K562 (cell line): ENCODE measurements around the gene CARMIL3. TPM values are rescaled to one million over a fixed set of nuclear protein-coding genes. Genes with fewer than 3 reads are reported as not detected.

Source experiments
- ATAC-seq: fragments of 200-7000 bp; cut with Tn5 transposase; 3 replicates; pipeline ENCODE4 v1.9.1; 2020; ENCODE audit warnings: moderate library complexity
- BruUV-seq: library from RNA; stranded (reverse); fragments of 400-500 nt; replicated peaks from 2 replicates; lab custom pipeline; 2021; lab: Mats Ljungman, UMichigan
- CTCF ChIA-PET: fragments of 300-600 bp; formaldehyde crosslinking; extraction: SDS; loops from one replicate; lab custom pipeline; 2021; ENCODE audit warnings: low intra/inter-chr PET ratio; lab: Yijun Ruan, JAX
- POLR2A ChIA-PET: fragments of 300-600, 350-650 bp; sonication (Branson Sonifier 250); formaldehyde crosslinking; extraction: SDS; loops from one replicate; lab custom pipeline; 2021; ENCODE audit warnings: antibody characterized with exemption, inconsistent platforms; lab: Yijun Ruan, JAX
- DNase-seq, 4 experiments: peaks; one replicate each; pipeline versions ENCODE4 v3.0.0 to v3.0.0-alpha.2; 2011 to 2018; ENCODE audit warnings: low spot score in 3 of 4, mixed read lengths in 3 of 4; ENCODE audit errors: extremely low read depth in 1 of 4
- FAIRE-seq: peaks from 2 replicates; lab custom pipeline; 2011; peaks lifted over from hg19 to GRCh38; lab: Jason Lieb, UNC
- H2AFZ ChIP-seq: 2 replicates; pipeline ENCODE4 v1.6.0; 2011; ENCODE audit warnings: low read depth, low read length, control low read depth, inconsistent platforms
- H3K27ac ChIP-seq: fragments of 200-600 bp; 3 replicates; pipeline ENCODE4 v1.8.0; 2011; ENCODE audit warnings: low read depth, mild to moderate bottlenecking, control low read depth, inconsistent platforms, low read length, moderate library complexity, mixed read lengths; ENCODE audit errors: extremely low read depth
- H3K27me3 ChIP-seq, 2 experiments: fragments of 300-600 bp in 1 of 2; 2 replicates in 1 of 2; 3 replicates in 1 of 2; pipeline versions ENCODE4 v1.6.0 to v1.8.0; 2011; ENCODE audit warnings: inconsistent platforms in 2 of 2, low read length in 2 of 2, mild to moderate bottlenecking in 1 of 2, mixed read lengths in 1 of 2, moderate library complexity in 1 of 2; ENCODE audit not compliant: control insufficient read depth in 2 of 2, insufficient read depth in 2 of 2
- H3K36me3 ChIP-seq: fragments of 300-600 bp; 3 replicates; pipeline ENCODE4 v1.8.0; 2011; ENCODE audit warnings: mild to moderate bottlenecking, low read length, inconsistent platforms; ENCODE audit not compliant: control insufficient read depth, insufficient read depth
- H3K4me1 ChIP-seq, 2 experiments: fragments of 200-600 bp in 1 of 2; replicated peaks in 1 of 2; 2 replicates in 1 of 2; 3 replicates in 1 of 2; pipeline versions ENCODE4 v1.5.1 to v1.8.0; 2011; ENCODE audit warnings: inconsistent platforms in 2 of 2, low read length in 2 of 2, mild to moderate bottlenecking in 1 of 2, mixed read lengths in 1 of 2, moderate library complexity in 1 of 2; ENCODE audit not compliant: control insufficient read depth in 2 of 2, insufficient read depth in 2 of 2
- H3K4me2 ChIP-seq: 2 replicates; pipeline ENCODE4 v1.6.1; 2011; ENCODE audit warnings: low read length, control low read depth, inconsistent platforms, mixed read lengths; ENCODE audit not compliant: insufficient read depth
- H3K4me3 ChIP-seq: fragments of 200-600 bp; sonication (generic), shearing (Covaris generic); 2 replicates; pipeline ENCODE4 v1.5.1; 2016; ENCODE audit warnings: control low read depth, inconsistent platforms
- H3K79me2 ChIP-seq: fragments of 200-600 bp; 3 replicates; pipeline ENCODE4 v1.8.0; 2011; ENCODE audit warnings: low read length, inconsistent platforms; ENCODE audit not compliant: control insufficient read depth, insufficient read depth
- H3K9ac ChIP-seq, 2 experiments: 2 replicates each; pipeline versions ENCODE4 v1.6.0 to v1.6.1; 2011; ENCODE audit warnings: low read depth in 2 of 2, low read length in 2 of 2, control low read depth in 1 of 2, inconsistent platforms in 1 of 2, mild to moderate bottlenecking in 1 of 2, mixed read lengths in 1 of 2; ENCODE audit not compliant: insufficient read depth in 1 of 2
- H3K9me1 ChIP-seq: one replicate; pipeline ENCODE4 v1.6.0; 2011; ENCODE audit warnings: inconsistent platforms, mild to moderate bottlenecking, low read length, moderate library complexity; ENCODE audit not compliant: control insufficient read depth, insufficient read depth
- H3K9me3 ChIP-seq: replicated peaks from 2 replicates; pipeline ENCODE4 v1.5.1; 2011; ENCODE audit warnings: low read depth, low read length, inconsistent platforms; ENCODE audit not compliant: control insufficient read depth, insufficient read depth
- H4K20me1 ChIP-seq: replicated peaks from 2 replicates; pipeline ENCODE4 v1.6.1; 2011; ENCODE audit warnings: low read length, inconsistent platforms, mixed read lengths; ENCODE audit not compliant: control insufficient read depth, insufficient read depth
- DMBX1 ChIP-seq: fragments of 250-450 bp; sonication (Bioruptor Pico); IDR thresholded peaks from 2 replicates; pipeline ENCODE4 v1.8.0; 2022; ENCODE audit warnings: inconsistent platforms, mild to moderate bottlenecking, moderate library complexity, borderline replicate concordance
- KDM4B ChIP-seq, 2 experiments: fragments of 450-650 bp in 1 of 2; sonication (generic) in 1 of 2; IDR thresholded peaks; 2 replicates each; pipeline ENCODE4 v1.6.1; 2016 to 2017; ENCODE audit warnings: borderline replicate concordance in 2 of 2, antibody characterized with exemption in 1 of 2, low read depth in 1 of 2, mild to moderate bottlenecking in 1 of 2
- PHF8 ChIP-seq: fragments of 200-600 bp; sonication (generic); IDR thresholded peaks from 2 replicates; pipeline ENCODE4 v1.6.1; 2012; ENCODE audit warnings: mixed run types, mild to moderate bottlenecking, inconsistent platforms, low read length, moderate library complexity, borderline replicate concordance
- SMC3 ChIP-seq: conservative IDR thresholded peaks from 2 replicates; pipeline ENCODE4 v1.6.1; 2011; ENCODE audit warnings: low read depth, low read length, improper control_type of control experiment; ENCODE audit not compliant: insufficient read depth
- SREBF1 ChIP-seq: fragments of 150-350 bp; IDR thresholded peaks from 2 replicates; pipeline ENCODE4 v1.6.1; 2014; ENCODE audit warnings: antibody characterized with exemption, low read depth, low read length, borderline replicate concordance
- ZNF57 ChIP-seq: fragments of 450-650 bp; formaldehyde crosslinking; IDR thresholded peaks from 2 replicates; pipeline ENCODE4 v1.4.0; 2020; ENCODE audit warnings: mild to moderate bottlenecking, moderate library complexity
- ZNF589 ChIP-seq: fragments of 200-800 bp; sonication (Bioruptor generic); IDR thresholded peaks from 2 replicates; pipeline ENCODE4 v1.6.1; 2016; ENCODE audit warnings: low read depth, missing genetic modification characterization, missing compliant biosample characterization
- WGBS: fragments of 100-300 bp; shearing (Covaris generic); methylation state at CpG from one replicate; pipeline ENCODE4 v1.1.6; 2016; ENCODE audit warnings: low coverage, mixed read lengths; ENCODE audit not compliant: insufficient coverage; ENCODE audit errors: missing lambda C conversion rate; 5-methylcytosine and 5-hydroxymethylcytosine counted together
- in situ Hi-C: fragments of 300-500 bp; cut with MboI; formaldehyde crosslinking; loops from 4 replicates; pipeline ENCODE4 v1.15.0; 2018; ENCODE audit warnings: inconsistent platforms, mixed read lengths
- intact Hi-C: fragments of 100-400 bp; cut with micrococcal nuclease; formaldehyde crosslinking; loops from 2 replicates; pipeline ENCODE4 v1.14.2; 2022
- polyA plus RNA-seq, 8 experiments: library from polyadenylated mRNA; depleted of rRNA in 4 of 8; stranded (reverse) in 5 of 8; unstranded in 3 of 8; fragments of >200 nt; fragmentation: Nextera tagmentation in 2 of 8; fragmentation: Illumina TruSeq in 1 of 8; extraction: Ambion mirVana in 2 of 8; extraction: Trizol in 1 of 8; gene quantifications; 2 replicates each; pipeline versions ENCODE4 v1.2.1 to v1.2.3, GENCODE V29; 2011 to 2014; ENCODE audit warnings: inconsistent platforms in 1 of 8, missing spikeins in 1 of 8
- total RNA-seq, 7 experiments: library from RNA; depleted of rRNA in 6 of 7; stranded (reverse); fragments of >200 nt in 6 of 7; fragmentation: Illumina TruSeq in 2 of 7; extraction: Trizol in 2 of 7; gene quantifications; 2 replicates each; pipeline versions ENCODE4 v1.2.1 to v1.2.3, GENCODE V29; 2011 to 2021; ENCODE audit warnings: low replicate concordance in 1 of 7
- TF ChIP-seq, protein P1 (sequence below): fragments of 250-450 bp; sonication (Bioruptor Pico); IDR thresholded peaks from 2 replicates; pipeline ENCODE4 v1.8.0; 2021; ENCODE audit warnings: moderate library complexity, mild to moderate bottlenecking, inconsistent platforms
- TF ChIP-seq, protein P2 (sequence below): sonication (generic); formaldehyde crosslinking; IDR thresholded peaks from 2 replicates; pipeline ENCODE4 v1.8.1; 2023; ENCODE audit warnings: missing genetic modification reagents, mild to moderate bottlenecking, borderline replicate concordance
- TF ChIP-seq, protein P3 (sequence below), 2 experiments: fragments of 450-650 bp in 1 of 2; IDR thresholded peaks; 2 replicates each; pipeline ENCODE4 v1.6.1; 2011 to 2017; ENCODE audit warnings: low read depth in 2 of 2, antibody characterized with exemption in 1 of 2, borderline replicate concordance in 1 of 2, low read length in 1 of 2, mild to moderate bottlenecking in 1 of 2, mixed read lengths in 1 of 2; ENCODE audit not compliant: control insufficient read depth in 1 of 2

The CARMIL3 gene
- total and polyA plus RNA-seq, 9 of the 15 experiments (the other 6 are each of a cell fraction or from before 2014, with no cell fraction given) = 0.01 to 0.11 (median 0.05) TPM; not detected in 5

DNA sequence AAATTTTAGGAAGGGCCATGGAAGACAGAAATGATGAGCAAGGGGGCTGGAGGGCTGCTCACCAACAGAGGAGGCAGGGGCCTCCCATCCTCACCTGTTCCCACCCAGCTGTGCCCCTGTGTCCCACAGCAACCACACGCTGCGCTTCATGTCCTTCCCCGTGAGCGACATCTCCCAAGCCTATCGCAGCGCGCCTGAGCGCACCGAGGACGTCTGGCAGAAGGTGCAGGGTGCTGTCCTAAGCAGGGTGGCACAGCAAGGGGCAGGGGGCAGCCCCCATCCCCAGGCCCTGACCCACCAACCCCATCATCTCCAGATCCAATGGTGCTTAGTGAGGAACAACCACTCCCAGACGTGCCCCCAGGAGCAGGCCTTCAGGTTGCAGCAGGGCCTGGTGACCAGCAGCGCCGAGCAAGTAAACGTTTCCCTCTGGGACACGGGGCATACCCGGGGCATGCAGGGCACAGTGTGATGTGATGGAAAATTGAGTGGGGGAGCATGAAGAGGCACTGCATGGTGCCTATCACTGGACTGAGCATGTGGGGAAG is 8.1 kb downstream of the CARMIL3 start:
- Histone ChIP-seq H3K27ac (no peak overlapping the region), H3K36me3 (no peaks in the 10 kb centered on the region), H3K9ac (no peak overlapping the region), H3K4me1 (peaks cover 0 to 6% of the 10 kb centered on the region in 2 experiments; a peak in 2 of 5 replicates), H3K9me3 (no peaks in the 10 kb centered on the region), H3K79me2 (no peaks in the 10 kb centered on the region), H3K27me3 (peaks cover 0 to 8% of the 10 kb centered on the region in 2 experiments; a peak in 1 of 5 replicates), H3K4me3 (no peak overlapping the region), H2AFZ (no peak overlapping the region), H3K9me1 (no peaks in the 10 kb centered on the region), H3K4me2 (no peak overlapping the region), H4K20me1 (no peaks in the 10 kb centered on the region)
- CTCF ChIA-PET = interaction anchor here (0.6 kb wide), 1 partner anchor 22 kb away, joined by 3 read pairs; no protein-coding TSS in a partner anchor
- FAIRE-seq (no peak), ATAC-seq (no peak), DNase-seq (no peak)
- WGBS = 43% methylated on average over 9 of the region's 16 CpGs
- intact Hi-C loops (no loop called here), in situ Hi-C loops (loop anchor here (5.0 to 10.0 kb wide), 2 partner anchors 32 to 375 kb away; partner anchors contain the start of gene PCK2)
- BruUV-seq = no TSS peak
- POLR2A ChIA-PET = no interaction called here
- no peak for TF ChIP-seq PHF8
- no peak for TF ChIP-seq SREBF1
- no peak for TF ChIP-seq SMC3
- TF ChIP-seq ZNF57 = no peak
- TF ChIP-seq, protein P1, sequence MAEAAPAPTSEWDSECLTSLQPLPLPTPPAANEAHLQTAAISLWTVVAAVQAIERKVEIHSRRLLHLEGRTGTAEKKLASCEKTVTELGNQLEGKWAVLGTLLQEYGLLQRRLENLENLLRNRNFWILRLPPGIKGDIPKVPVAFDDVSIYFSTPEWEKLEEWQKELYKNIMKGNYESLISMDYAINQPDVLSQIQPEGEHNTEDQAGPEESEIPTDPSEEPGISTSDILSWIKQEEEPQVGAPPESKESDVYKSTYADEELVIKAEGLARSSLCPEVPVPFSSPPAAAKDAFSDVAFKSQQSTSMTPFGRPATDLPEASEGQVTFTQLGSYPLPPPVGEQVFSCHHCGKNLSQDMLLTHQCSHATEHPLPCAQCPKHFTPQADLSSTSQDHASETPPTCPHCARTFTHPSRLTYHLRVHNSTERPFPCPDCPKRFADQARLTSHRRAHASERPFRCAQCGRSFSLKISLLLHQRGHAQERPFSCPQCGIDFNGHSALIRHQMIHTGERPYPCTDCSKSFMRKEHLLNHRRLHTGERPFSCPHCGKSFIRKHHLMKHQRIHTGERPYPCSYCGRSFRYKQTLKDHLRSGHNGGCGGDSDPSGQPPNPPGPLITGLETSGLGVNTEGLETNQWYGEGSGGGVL = no peak
- TF ChIP-seq DMBX1 (CRISPR knock-in tag) = no peak
- TF ChIP-seq ZNF589 (CRISPR knock-in tag) = no peak
- TF ChIP-seq, protein P2, sequence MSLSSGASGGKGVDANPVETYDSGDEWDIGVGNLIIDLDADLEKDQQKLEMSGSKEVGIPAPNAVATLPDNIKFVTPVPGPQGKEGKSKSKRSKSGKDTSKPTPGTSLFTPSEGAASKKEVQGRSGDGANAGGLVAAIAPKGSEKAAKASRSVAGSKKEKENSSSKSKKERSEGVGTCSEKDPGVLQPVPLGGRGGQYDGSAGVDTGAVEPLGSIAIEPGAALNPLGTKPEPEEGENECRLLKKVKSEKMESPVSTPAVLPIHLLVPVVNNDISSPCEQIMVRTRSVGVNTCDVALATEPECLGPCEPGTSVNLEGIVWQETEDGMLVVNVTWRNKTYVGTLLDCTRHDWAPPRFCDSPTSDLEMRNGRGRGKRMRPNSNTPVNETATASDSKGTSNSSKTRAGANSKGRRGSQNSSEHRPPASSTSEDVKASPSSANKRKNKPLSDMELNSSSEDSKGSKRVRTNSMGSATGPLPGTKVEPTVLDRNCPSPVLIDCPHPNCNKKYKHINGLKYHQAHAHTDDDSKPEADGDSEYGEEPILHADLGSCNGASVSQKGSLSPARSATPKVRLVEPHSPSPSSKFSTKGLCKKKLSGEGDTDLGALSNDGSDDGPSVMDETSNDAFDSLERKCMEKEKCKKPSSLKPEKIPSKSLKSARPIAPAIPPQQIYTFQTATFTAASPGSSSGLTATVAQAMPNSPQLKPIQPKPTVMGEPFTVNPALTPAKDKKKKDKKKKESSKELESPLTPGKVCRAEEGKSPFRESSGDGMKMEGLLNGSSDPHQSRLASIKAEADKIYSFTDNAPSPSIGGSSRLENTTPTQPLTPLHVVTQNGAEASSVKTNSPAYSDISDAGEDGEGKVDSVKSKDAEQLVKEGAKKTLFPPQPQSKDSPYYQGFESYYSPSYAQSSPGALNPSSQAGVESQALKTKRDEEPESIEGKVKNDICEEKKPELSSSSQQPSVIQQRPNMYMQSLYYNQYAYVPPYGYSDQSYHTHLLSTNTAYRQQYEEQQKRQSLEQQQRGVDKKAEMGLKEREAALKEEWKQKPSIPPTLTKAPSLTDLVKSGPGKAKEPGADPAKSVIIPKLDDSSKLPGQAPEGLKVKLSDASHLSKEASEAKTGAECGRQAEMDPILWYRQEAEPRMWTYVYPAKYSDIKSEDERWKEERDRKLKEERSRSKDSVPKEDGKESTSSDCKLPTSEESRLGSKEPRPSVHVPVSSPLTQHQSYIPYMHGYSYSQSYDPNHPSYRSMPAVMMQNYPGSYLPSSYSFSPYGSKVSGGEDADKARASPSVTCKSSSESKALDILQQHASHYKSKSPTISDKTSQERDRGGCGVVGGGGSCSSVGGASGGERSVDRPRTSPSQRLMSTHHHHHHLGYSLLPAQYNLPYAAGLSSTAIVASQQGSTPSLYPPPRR (CRISPR knock-in tag) = no peak
- TF ChIP-seq KDM4B (IDR thresholded peaks at IDR 0.05; ENCODE audit: borderline replicate concordance in 2 of 2, low read depth in 1 of 2) = no peak
- TF ChIP-seq, protein P3, sequence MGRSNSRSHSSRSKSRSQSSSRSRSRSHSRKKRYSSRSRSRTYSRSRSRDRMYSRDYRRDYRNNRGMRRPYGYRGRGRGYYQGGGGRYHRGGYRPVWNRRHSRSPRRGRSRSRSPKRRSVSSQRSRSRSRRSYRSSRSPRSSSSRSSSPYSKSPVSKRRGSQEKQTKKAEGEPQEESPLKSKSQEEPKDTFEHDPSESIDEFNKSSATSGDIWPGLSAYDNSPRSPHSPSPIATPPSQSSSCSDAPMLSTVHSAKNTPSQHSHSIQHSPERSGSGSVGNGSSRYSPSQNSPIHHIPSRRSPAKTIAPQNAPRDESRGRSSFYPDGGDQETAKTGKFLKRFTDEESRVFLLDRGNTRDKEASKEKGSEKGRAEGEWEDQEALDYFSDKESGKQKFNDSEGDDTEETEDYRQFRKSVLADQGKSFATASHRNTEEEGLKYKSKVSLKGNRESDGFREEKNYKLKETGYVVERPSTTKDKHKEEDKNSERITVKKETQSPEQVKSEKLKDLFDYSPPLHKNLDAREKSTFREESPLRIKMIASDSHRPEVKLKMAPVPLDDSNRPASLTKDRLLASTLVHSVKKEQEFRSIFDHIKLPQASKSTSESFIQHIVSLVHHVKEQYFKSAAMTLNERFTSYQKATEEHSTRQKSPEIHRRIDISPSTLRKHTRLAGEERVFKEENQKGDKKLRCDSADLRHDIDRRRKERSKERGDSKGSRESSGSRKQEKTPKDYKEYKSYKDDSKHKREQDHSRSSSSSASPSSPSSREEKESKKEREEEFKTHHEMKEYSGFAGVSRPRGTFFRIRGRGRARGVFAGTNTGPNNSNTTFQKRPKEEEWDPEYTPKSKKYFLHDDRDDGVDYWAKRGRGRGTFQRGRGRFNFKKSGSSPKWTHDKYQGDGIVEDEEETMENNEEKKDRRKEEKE (IDR thresholded peaks at IDR 0.05; ENCODE audit: borderline replicate concordance in 1 of 2, control insufficient read depth in 1 of 2, low read depth in 2 of 2, low read length in 1 of 2) = no peak
